Loucy (cell line): ENCODE data around the gene TMTC1.

Source experiments
- H2AFZ ChIP-seq: fragments of 200-600 bp; sonication (generic); 2 replicates; pipeline ENCODE4 v1.6.0; 2016; ENCODE audit warnings: antibody characterized with exemption, mild to moderate bottlenecking, low read length, moderate library complexity
- H3F3A ChIP-seq: fragments of 200-600 bp; 2 replicates; pipeline ENCODE4 v1.6.0; 2016; ENCODE audit warnings: antibody characterized with exemption, low read depth, mild to moderate bottlenecking
- H3K27me3 ChIP-seq: fragments of 200-600 bp; sonication (generic); 2 replicates; pipeline ENCODE4 v1.6.1; 2014; ENCODE audit warnings: low read length, mild to moderate bottlenecking; ENCODE audit not compliant: insufficient read depth, poor library complexity, severe bottlenecking
- H3K36me3 ChIP-seq: fragments of 200-600 bp; sonication (generic); 2 replicates; pipeline ENCODE4 v1.6.1; 2016; ENCODE audit warnings: low read length; ENCODE audit not compliant: insufficient read depth
- H3K4me1 ChIP-seq: fragments of 200-600 bp; sonication (generic); 2 replicates; pipeline ENCODE4 v1.5.1; 2014; ENCODE audit warnings: low read length, mild to moderate bottlenecking; ENCODE audit not compliant: insufficient read depth, poor library complexity, severe bottlenecking
- H3K4me2 ChIP-seq: fragments of 200-600 bp; sonication (generic); 2 replicates; pipeline ENCODE4 v1.6.0; 2014; ENCODE audit warnings: antibody characterized with exemption, low read length, low read depth, mild to moderate bottlenecking; ENCODE audit not compliant: poor library complexity, severe bottlenecking
- H3K4me3 ChIP-seq: fragments of 200-600 bp; sonication (generic); 2 replicates; pipeline ENCODE4 v1.5.1; 2014; ENCODE audit warnings: low read length, mild to moderate bottlenecking, mixed read lengths; ENCODE audit not compliant: poor library complexity, severe bottlenecking
- H3K79me2 ChIP-seq: fragments of 200-600 bp; sonication (generic); 2 replicates; pipeline ENCODE4 v1.6.1; 2014; ENCODE audit warnings: low read length; ENCODE audit not compliant: insufficient read depth
- H3K9ac ChIP-seq: fragments of 200-600 bp; sonication (generic); 2 replicates; pipeline ENCODE4 v1.6.0; 2014; ENCODE audit warnings: mild to moderate bottlenecking, low read depth, low read length, moderate library complexity; ENCODE audit not compliant: poor library complexity, severe bottlenecking
- H3K9me2 ChIP-seq: fragments of 200-600 bp; sonication (generic); replicated peaks from 2 replicates; pipeline ENCODE4 v1.6.1; 2016; ENCODE audit warnings: low read depth, low read length, mixed read lengths
- H3K9me3 ChIP-seq: fragments of 200-600 bp; sonication (generic); 2 replicates; pipeline ENCODE4 v1.6.1; 2014; ENCODE audit warnings: mild to moderate bottlenecking, antibody characterized with exemption, low read length, low read depth; ENCODE audit not compliant: insufficient read depth
- H4K20me1 ChIP-seq: fragments of 200-600 bp; sonication (generic); 2 replicates; pipeline ENCODE4 v1.6.0; 2014; ENCODE audit warnings: antibody characterized with exemption, low read length, mild to moderate bottlenecking; ENCODE audit not compliant: insufficient read depth, poor library complexity, severe bottlenecking
- CTCF ChIP-seq: fragments of 200-600 bp; sonication (generic); conservative IDR thresholded peaks from 2 replicates; pipeline ENCODE4 v1.5.1; 2014; ENCODE audit warnings: mild to moderate bottlenecking, antibody characterized with exemption, low read length
- EZH2phosphoT487 ChIP-seq: fragments of 200-600 bp; IDR thresholded peaks from 2 replicates; pipeline ENCODE4 v1.6.1; 2018; ENCODE audit warnings: antibody characterized with exemption, mild to moderate bottlenecking, moderate library complexity, borderline replicate concordance

The TMTC1 gene

DNA sequence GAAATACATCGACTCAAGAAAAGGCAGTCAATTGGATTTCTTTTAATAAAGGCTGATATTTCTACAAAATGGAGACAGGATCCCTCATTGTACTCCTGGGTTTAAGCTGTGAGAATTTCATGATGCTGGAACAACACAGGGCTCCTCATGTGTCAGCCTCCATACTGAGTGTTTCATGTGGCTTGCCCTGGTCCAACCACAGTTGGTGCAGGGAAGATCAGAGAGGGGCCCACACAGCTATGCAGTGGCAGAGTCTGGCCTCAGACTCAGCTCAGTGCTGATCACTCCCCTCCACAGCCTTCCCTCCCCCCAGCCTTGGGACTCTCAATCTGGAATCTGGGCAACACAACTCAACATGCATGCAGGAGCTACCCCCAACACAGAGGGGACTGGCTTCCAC lies 163.7 kb downstream of the TMTC1 start:
- H2AFZ ChIP-seq, result no peak overlapping the region
- no peaks in the 10 kb centered on the region for H3K9me2 ChIP-seq
- no peak overlapping the region for H3K4me2 ChIP-seq
- H3K9me3 ChIP-seq, result no peaks in the 10 kb centered on the region
- H3K9ac ChIP-seq, result no peak overlapping the region
- H3K4me1 ChIP-seq, result no peaks in the 10 kb centered on the region
- no peaks in the 10 kb centered on the region for H3K27me3 ChIP-seq
- no peak overlapping the region for H3K4me3 ChIP-seq
- no peaks in the 10 kb centered on the region for H3K79me2 ChIP-seq
- TF ChIP-seq CTCF (no peak), EZH2phosphoT487 (no peak)
- H3K36me3 ChIP-seq, result no peaks in the 10 kb centered on the region
- no peaks in the 10 kb centered on the region for H3F3A ChIP-seq
- no peaks in the 10 kb centered on the region for H4K20me1 ChIP-seq

GRCh38 chr12:29617407-29617803 lies 166.3 kb downstream of the TMTC1 start:
- no peak overlapping the region for H2AFZ ChIP-seq
- no peak overlapping the region for H3K4me3 ChIP-seq
- TF ChIP-seq CTCF (no peak), EZH2phosphoT487 (no peak)
- H3K4me1 ChIP-seq, result no peaks in the 10 kb centered on the region
- H3K27me3 ChIP-seq, result no peaks in the 10 kb centered on the region
- no peaks in the 10 kb centered on the region for H3K9me3 ChIP-seq
- no peaks in the 10 kb centered on the region for H3F3A ChIP-seq
- no peaks in the 10 kb centered on the region for H3K79me2 ChIP-seq
- H3K36me3 ChIP-seq, result no peaks in the 10 kb centered on the region
- H3K9me2 ChIP-seq, result no peaks in the 10 kb centered on the region
- H4K20me1 ChIP-seq, result no peaks in the 10 kb centered on the region
- no peak overlapping the region for H3K9ac ChIP-seq
- H3K4me2 ChIP-seq, result no peak overlapping the region

DNA sequence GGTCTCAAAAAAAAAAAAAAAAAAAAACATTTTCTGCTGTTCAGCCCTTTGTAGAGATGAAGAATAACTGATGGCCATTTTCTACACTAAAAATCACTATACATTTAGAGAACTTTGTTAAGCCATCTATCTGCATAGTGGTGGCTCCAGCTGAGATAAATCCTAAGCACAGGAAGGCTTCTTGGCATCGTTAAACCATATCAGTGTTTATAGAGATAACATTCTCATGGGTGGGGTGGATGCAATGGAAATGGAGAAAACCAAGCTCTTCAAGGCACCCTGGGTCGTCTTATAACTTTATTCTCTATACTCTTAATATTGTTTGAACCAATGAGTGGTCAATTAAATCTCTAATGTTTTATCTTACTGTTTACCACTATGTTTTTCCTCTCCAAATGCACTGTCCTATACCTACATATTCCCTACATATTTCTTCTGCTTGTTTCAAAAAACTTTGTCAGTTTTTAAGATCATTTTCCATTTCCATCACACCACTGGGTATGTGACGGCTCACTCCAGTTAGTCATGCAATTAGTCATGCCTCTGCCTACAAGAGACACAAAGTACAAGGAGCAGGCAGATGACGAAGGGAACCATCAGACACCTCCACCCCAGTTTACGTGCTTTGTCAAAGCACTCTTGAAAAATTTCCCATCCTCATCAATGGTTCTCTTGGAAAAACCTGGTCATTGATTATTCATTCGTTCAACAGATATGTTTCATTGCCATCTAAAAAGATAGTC lies 166.9 kb downstream of the TMTC1 start:
- no peak overlapping the region for H2AFZ ChIP-seq
- H3K4me3 ChIP-seq, result no peak overlapping the region
- no peak overlapping the region for H3K9ac ChIP-seq
- H3K36me3 ChIP-seq, result no peaks in the 10 kb centered on the region
- no peaks in the 10 kb centered on the region for H4K20me1 ChIP-seq
- no peaks in the 10 kb centered on the region for H3K9me3 ChIP-seq
- H3K4me2 ChIP-seq, result no peak overlapping the region
- H3K27me3 ChIP-seq, result no peaks in the 10 kb centered on the region
- no peaks in the 10 kb centered on the region for H3K79me2 ChIP-seq
- H3K4me1 ChIP-seq, result no peaks in the 10 kb centered on the region
- no peak for TF ChIP-seq EZH2phosphoT487
- TF ChIP-seq CTCF, result no peak
- H3K9me2 ChIP-seq, result no peaks in the 10 kb centered on the region
- no peaks in the 10 kb centered on the region for H3F3A ChIP-seq
